ENCODE measurements around the gene CENPQ.
A peak's percentile ranks its signal among the peaks of the same experiment; 100 is the strongest.

CENPQ gene

GRCh38 chr6:49462927-49463611, at the start of gene CENPQ, which contains the start of gene MMUT:
Gene CENPQ (plus strand): TSS chr6:49463370. CDS start chr6:49470177, 6,807 bp downstream.
Gene MMUT (minus strand): TSS chr6:49463253. CDS start chr6:49459466, 3,787 bp downstream.
- Histone ChIP-seq H3K36me3 (ENCODE audit: control insufficient read depth, insufficient read depth, low read length) (no peaks in the 10 kb centered on the region), H3K4me3 (ENCODE audit: low read length) (peak within 1 kb of the TSS; percentile 91), H3K27ac (ENCODE audit: low read length) (no peak within 1 kb of the TSS), H3K9me3 (ENCODE audit: control insufficient read depth, insufficient read depth, low read length) (no peaks in the 10 kb centered on the region), H3K27me3 (ENCODE audit: control insufficient read depth, insufficient read depth, low read length) (no peaks in the 10 kb centered on the region), H3K4me1 (ENCODE audit: control insufficient read depth, insufficient read depth, low read length) (no peaks in the 10 kb centered on the region)
- no CpG with 5 or more reads among the region's 37 CpGs for WGBS (ENCODE audit: insufficient coverage, insufficient read length)
- peak; percentile 88 for DNase-seq (ENCODE audit: low read depth, low spot score)

DNA sequence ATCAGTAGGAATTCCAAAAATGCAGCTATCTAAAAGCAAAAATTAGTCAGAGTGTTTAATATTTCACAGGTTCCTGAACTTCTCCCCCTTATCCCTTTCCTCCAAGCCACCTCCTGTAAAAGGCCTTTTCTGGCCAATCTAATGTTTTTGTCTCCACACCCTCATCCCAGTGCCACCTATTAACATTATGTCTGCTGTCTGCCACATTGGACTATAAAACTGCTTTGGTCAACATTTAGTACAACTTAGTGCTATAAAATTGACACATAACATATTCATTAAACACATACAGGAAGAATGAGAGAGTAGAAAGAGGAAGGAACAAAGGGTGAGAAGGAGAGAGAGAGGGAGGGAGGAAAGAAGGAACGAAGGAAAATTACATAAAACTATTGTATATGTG, 47.8 kb upstream of the CENPQ start:
- no CpG with 5 or more reads among the region's 1 CpG for WGBS (ENCODE audit: insufficient coverage, insufficient read length)
- H3K27ac ChIP-seq (ENCODE audit: low read length) = no peak overlapping the region
- H3K36me3 ChIP-seq (ENCODE audit: control insufficient read depth, insufficient read depth, low read length) = no peaks in the 10 kb centered on the region
- DNase-seq (ENCODE audit: low read depth, low spot score) = no peak
- H3K9me3 ChIP-seq (ENCODE audit: control insufficient read depth, insufficient read depth, low read length) = no peaks in the 10 kb centered on the region
- no peaks in the 10 kb centered on the region for H3K4me1 ChIP-seq (ENCODE audit: control insufficient read depth, insufficient read depth, low read length)
- no peak overlapping the region for H3K4me3 ChIP-seq (ENCODE audit: low read length)
- no peaks in the 10 kb centered on the region; the same call in 1 of the 2 replicates for H3K27me3 ChIP-seq (ENCODE audit: control insufficient read depth, insufficient read depth, low read length)

GRCh38 chr6:49416195-49416594, 47.0 kb upstream of the CENPQ start:
- Histone ChIP-seq H3K27me3 (ENCODE audit: control insufficient read depth, insufficient read depth, low read length) (no peaks in the 10 kb centered on the region; the same call in 1 of the 2 replicates), H3K4me3 (ENCODE audit: low read length) (no peak overlapping the region), H3K4me1 (ENCODE audit: control insufficient read depth, insufficient read depth, low read length) (no peaks in the 10 kb centered on the region), H3K27ac (ENCODE audit: low read length) (no peak overlapping the region), H3K9me3 (ENCODE audit: control insufficient read depth, insufficient read depth, low read length) (no peaks in the 10 kb centered on the region), H3K36me3 (ENCODE audit: control insufficient read depth, insufficient read depth, low read length) (no peaks in the 10 kb centered on the region)
- WGBS (ENCODE audit: insufficient coverage, insufficient read length) = no CpG with 5 or more reads among the region's 4 CpGs
- no peak for DNase-seq (ENCODE audit: low read depth, low spot score)

- Histone ChIP-seq H3K9me3 (ENCODE audit: control insufficient read depth, insufficient read depth, low read length) (no peaks in the 10 kb centered on the region), H3K36me3 (ENCODE audit: control insufficient read depth, insufficient read depth, low read length) (no peaks in the 10 kb centered on the region), H3K4me1 (ENCODE audit: control insufficient read depth, insufficient read depth, low read length) (no peaks in the 10 kb centered on the region), H3K4me3 (ENCODE audit: low read length) (no peak overlapping the region), H3K27me3 (ENCODE audit: control insufficient read depth, insufficient read depth, low read length) (no peaks in the 10 kb centered on the region), H3K27ac (ENCODE audit: low read length) (no peak overlapping the region)
- no peak for DNase-seq (ENCODE audit: low read depth, low spot score)
- no CpG with 5 or more reads among the region's 1 CpG for WGBS (ENCODE audit: insufficient coverage, insufficient read length)
Measured at GRCh38 chr6:49423817-49424216, 39.4 kb upstream of the CENPQ start.

- WGBS (ENCODE audit: insufficient coverage, insufficient read length) = no CpG with 5 or more reads among the region's 2 CpGs
- no peaks in the 10 kb centered on the region for H3K27me3 ChIP-seq (ENCODE audit: control insufficient read depth, insufficient read depth, low read length)
- no peaks in the 10 kb centered on the region for H3K9me3 ChIP-seq (ENCODE audit: control insufficient read depth, insufficient read depth, low read length)
- no peak overlapping the region for H3K4me3 ChIP-seq (ENCODE audit: low read length)
- no peaks in the 10 kb centered on the region for H3K36me3 ChIP-seq (ENCODE audit: control insufficient read depth, insufficient read depth, low read length)
- no peaks in the 10 kb centered on the region for H3K4me1 ChIP-seq (ENCODE audit: control insufficient read depth, insufficient read depth, low read length)
- DNase-seq (ENCODE audit: low read depth, low spot score) = no peak
- no peak overlapping the region for H3K27ac ChIP-seq (ENCODE audit: low read length)
Measured at GRCh38 chr6:49430187-49430586, 33.0 kb upstream of the CENPQ start.

DNA sequence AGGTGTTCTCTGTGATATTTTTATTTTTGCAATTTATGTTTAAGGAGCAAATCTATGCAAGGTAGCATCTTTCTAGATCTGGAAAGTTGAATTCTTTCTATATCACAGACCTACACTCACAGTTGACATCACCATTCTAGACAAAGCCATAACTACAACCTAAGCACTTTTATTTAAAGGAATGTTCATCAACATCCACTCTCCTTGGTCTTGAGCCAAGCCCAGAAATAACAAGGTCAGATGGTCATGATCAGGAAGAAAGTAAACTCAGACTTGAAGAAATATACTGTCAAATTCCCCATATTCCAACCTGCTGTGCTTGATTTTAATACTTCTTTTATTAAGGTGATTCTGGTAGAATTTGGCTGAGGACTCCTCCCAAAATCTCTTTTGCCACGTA, 32.3 kb upstream of the CENPQ start:
- no peak for DNase-seq (ENCODE audit: low read depth, low spot score)
- H3K36me3 ChIP-seq (ENCODE audit: control insufficient read depth, insufficient read depth, low read length) = no peaks in the 10 kb centered on the region
- no peak overlapping the region for H3K4me3 ChIP-seq (ENCODE audit: low read length)
- no peak overlapping the region for H3K27ac ChIP-seq (ENCODE audit: low read length)
- H3K27me3 ChIP-seq (ENCODE audit: control insufficient read depth, insufficient read depth, low read length) = no peaks in the 10 kb centered on the region
- H3K9me3 ChIP-seq (ENCODE audit: control insufficient read depth, insufficient read depth, low read length) = no peaks in the 10 kb centered on the region
- no CpG with 5 or more reads among the region's 1 CpG for WGBS (ENCODE audit: insufficient coverage, insufficient read length)
- no peaks in the 10 kb centered on the region for H3K4me1 ChIP-seq (ENCODE audit: control insufficient read depth, insufficient read depth, low read length)

GRCh38 chr6:49453221-49453620, 9.9 kb upstream of the CENPQ start:
- Histone ChIP-seq H3K36me3 (ENCODE audit: control insufficient read depth, insufficient read depth, low read length) (no peaks in the 10 kb centered on the region; the same call in 1 of the 2 replicates), H3K9me3 (ENCODE audit: control insufficient read depth, insufficient read depth, low read length) (no peaks in the 10 kb centered on the region), H3K4me3 (ENCODE audit: low read length) (no peak overlapping the region), H3K4me1 (ENCODE audit: control insufficient read depth, insufficient read depth, low read length) (no peaks in the 10 kb centered on the region), H3K27ac (ENCODE audit: low read length) (no peak overlapping the region), H3K27me3 (ENCODE audit: control insufficient read depth, insufficient read depth, low read length) (no peaks in the 10 kb centered on the region)
- DNase-seq (ENCODE audit: low read depth, low spot score) = no peak
- WGBS (ENCODE audit: insufficient coverage, insufficient read length) = no CpG with 5 or more reads among the region's 2 CpGs

- no peak overlapping the region for H3K27ac ChIP-seq (ENCODE audit: low read length)
- no peaks in the 10 kb centered on the region for H3K4me1 ChIP-seq (ENCODE audit: control insufficient read depth, insufficient read depth, low read length)
- H3K9me3 ChIP-seq (ENCODE audit: control insufficient read depth, insufficient read depth, low read length) = no peaks in the 10 kb centered on the region
- H3K4me3 ChIP-seq (ENCODE audit: low read length) = no peak overlapping the region
- 100% methylated on average over 2 of the region's 3 CpGs for WGBS (ENCODE audit: insufficient coverage, insufficient read length)
- no peak for DNase-seq (ENCODE audit: low read depth, low spot score)
- H3K27me3 ChIP-seq (ENCODE audit: control insufficient read depth, insufficient read depth, low read length) = no peaks in the 10 kb centered on the region
- H3K36me3 ChIP-seq (ENCODE audit: control insufficient read depth, insufficient read depth, low read length) = no peaks in the 10 kb centered on the region; the same call in 1 of the 2 replicates
Measured at GRCh38 chr6:49454787-49455709, 8.1 kb upstream of the CENPQ start.

DNA sequence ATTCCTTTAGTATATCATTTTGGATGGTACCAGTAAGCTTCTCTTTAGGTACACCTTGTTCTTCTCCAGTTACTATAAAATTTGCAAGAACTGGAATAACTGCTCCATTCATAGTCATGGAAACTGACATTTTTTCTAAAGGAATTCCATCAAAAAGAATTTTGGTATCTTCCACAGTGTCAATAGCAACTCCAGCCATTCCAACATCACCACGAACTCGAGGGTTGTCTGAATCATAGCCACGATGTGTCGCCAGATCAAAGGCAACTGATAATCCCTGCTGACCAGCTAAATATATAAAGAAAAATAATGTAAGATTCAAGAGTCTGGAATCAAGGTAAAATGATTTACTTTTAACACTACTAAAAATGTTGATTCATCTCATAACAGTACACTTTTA, 5.4 kb upstream of the CENPQ start:
- no peaks in the 10 kb centered on the region for H3K4me1 ChIP-seq (ENCODE audit: control insufficient read depth, insufficient read depth, low read length)
- H3K27ac ChIP-seq (ENCODE audit: low read length) = no peak overlapping the region
- no peaks in the 10 kb centered on the region for H3K9me3 ChIP-seq (ENCODE audit: control insufficient read depth, insufficient read depth, low read length)
- H3K4me3 ChIP-seq (ENCODE audit: low read length) = no peak overlapping the region
- WGBS (ENCODE audit: insufficient coverage, insufficient read length) = no CpG with 5 or more reads among the region's 4 CpGs
- no peaks in the 10 kb centered on the region for H3K27me3 ChIP-seq (ENCODE audit: control insufficient read depth, insufficient read depth, low read length)
- no peaks in the 10 kb centered on the region; the same call in 1 of the 2 replicates for H3K36me3 ChIP-seq (ENCODE audit: control insufficient read depth, insufficient read depth, low read length)
- no peak for DNase-seq (ENCODE audit: low read depth, low spot score)

GRCh38 chr6:49462071-49462470, 1.1 kb upstream of the CENPQ start:
- no CpG with 5 or more reads among the region's 3 CpGs for WGBS (ENCODE audit: insufficient coverage, insufficient read length)
- no peaks in the 10 kb centered on the region for H3K36me3 ChIP-seq (ENCODE audit: control insufficient read depth, insufficient read depth, low read length)
- DNase-seq (ENCODE audit: low read depth, low spot score) = no peak
- no peak overlapping the region for H3K4me3 ChIP-seq (ENCODE audit: low read length)
- no peaks in the 10 kb centered on the region for H3K27me3 ChIP-seq (ENCODE audit: control insufficient read depth, insufficient read depth, low read length)
- H3K27ac ChIP-seq (ENCODE audit: low read length) = no peak overlapping the region
- no peaks in the 10 kb centered on the region for H3K4me1 ChIP-seq (ENCODE audit: control insufficient read depth, insufficient read depth, low read length)
- H3K9me3 ChIP-seq (ENCODE audit: control insufficient read depth, insufficient read depth, low read length) = no peaks in the 10 kb centered on the region

Data from iPS DF 6.9 (cell line).